ENCODE results near the gene FBXO48.

DNA sequence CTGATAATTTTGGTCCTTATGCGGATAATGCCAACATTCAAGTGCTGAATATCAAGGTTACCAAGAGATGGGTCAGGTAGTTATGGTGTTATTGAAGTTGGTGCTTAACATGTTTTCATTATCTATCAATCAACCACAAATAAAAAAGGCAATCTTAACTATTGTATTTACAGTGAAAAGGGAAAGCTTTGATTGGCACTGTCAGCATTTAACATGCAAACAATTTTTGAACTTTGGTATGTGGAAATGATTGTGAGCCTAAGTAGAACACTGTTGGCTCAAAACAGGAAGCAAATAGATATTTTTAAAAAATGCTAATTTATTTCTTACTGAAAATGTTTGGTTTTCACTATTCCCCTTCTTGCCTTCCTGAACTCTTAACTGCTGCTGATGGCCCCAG, 22.2 kb upstream of the FBXO48 start:
- TF ChIP-seq, protein P1, sequence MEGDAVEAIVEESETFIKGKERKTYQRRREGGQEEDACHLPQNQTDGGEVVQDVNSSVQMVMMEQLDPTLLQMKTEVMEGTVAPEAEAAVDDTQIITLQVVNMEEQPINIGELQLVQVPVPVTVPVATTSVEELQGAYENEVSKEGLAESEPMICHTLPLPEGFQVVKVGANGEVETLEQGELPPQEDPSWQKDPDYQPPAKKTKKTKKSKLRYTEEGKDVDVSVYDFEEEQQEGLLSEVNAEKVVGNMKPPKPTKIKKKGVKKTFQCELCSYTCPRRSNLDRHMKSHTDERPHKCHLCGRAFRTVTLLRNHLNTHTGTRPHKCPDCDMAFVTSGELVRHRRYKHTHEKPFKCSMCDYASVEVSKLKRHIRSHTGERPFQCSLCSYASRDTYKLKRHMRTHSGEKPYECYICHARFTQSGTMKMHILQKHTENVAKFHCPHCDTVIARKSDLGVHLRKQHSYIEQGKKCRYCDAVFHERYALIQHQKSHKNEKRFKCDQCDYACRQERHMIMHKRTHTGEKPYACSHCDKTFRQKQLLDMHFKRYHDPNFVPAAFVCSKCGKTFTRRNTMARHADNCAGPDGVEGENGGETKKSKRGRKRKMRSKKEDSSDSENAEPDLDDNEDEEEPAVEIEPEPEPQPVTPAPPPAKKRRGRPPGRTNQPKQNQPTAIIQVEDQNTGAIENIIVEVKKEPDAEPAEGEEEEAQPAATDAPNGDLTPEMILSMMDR (IDR thresholded peaks at IDR 0.05): no peak
- no peak for TF ChIP-seq POLR2A (IDR thresholded peaks at IDR 0.05)
